Activated naive CD4-positive, alpha-beta T cell treated with anti-CD3 and anti-CD28 coated beads, Interleukin-2, amount 10 ng/mL, durations not matched to agents 7 days and 5 days (primary cell): Measurements from ENCODE around the gene DNAH10.

ENCODE experiments used
- CTCF ChIA-PET: fragments of 350-600 bp; sonication (Branson Sonifier 250); formaldehyde crosslinking; loops from one replicate; lab custom pipeline; 2021; ENCODE audit warnings: antibody characterized with exemption; lab: Charles Lee
- DNase-seq: peaks from one replicate; pipeline ENCODE4 v3.0.0-alpha.2; 2020
- H3K27ac Mint-ChIP-seq: one replicate; pipeline ENCODE4 v1.8.0; 2021; ENCODE audit warnings: mild to moderate bottlenecking, moderate library complexity, mixed read lengths
- H3K27me3 Mint-ChIP-seq: one replicate; pipeline ENCODE4 v1.8.0; 2021; ENCODE audit warnings: mild to moderate bottlenecking, mixed read lengths
- H3K36me3 Mint-ChIP-seq: one replicate; pipeline ENCODE4 v1.8.0; 2021; ENCODE audit warnings: mixed read lengths
- H3K4me1 Mint-ChIP-seq: one replicate; pipeline ENCODE4 v1.8.0; 2021; ENCODE audit warnings: mixed read lengths
- H3K4me3 Mint-ChIP-seq: one replicate; pipeline ENCODE4 v1.8.0; 2021; ENCODE audit warnings: mild to moderate bottlenecking, moderate library complexity, mixed read lengths
- H3K9me3 Mint-ChIP-seq: one replicate; pipeline ENCODE4 v1.8.0; 2021; ENCODE audit warnings: mixed read lengths

Gene DNAH10

GRCh38 chr12:123828120-123828519, 66.0 kb downstream of the DNAH10 start:
- Mint-ChIP-seq H3K27me3 (peaks cover 39% of the 10 kb centered on the region), H3K4me3 (no peak overlapping the region), H3K27ac (no peak overlapping the region), H3K36me3 (no peaks in the 10 kb centered on the region), H3K4me1 (no peaks in the 10 kb centered on the region), H3K9me3 (no peaks in the 10 kb centered on the region)
- CTCF ChIA-PET, result interaction anchor here (1.6 kb wide), 1 partner anchor 15 kb away, joined by 3 read pairs; no protein-coding TSS in a partner anchor
- no peak for DNase-seq

DNA sequence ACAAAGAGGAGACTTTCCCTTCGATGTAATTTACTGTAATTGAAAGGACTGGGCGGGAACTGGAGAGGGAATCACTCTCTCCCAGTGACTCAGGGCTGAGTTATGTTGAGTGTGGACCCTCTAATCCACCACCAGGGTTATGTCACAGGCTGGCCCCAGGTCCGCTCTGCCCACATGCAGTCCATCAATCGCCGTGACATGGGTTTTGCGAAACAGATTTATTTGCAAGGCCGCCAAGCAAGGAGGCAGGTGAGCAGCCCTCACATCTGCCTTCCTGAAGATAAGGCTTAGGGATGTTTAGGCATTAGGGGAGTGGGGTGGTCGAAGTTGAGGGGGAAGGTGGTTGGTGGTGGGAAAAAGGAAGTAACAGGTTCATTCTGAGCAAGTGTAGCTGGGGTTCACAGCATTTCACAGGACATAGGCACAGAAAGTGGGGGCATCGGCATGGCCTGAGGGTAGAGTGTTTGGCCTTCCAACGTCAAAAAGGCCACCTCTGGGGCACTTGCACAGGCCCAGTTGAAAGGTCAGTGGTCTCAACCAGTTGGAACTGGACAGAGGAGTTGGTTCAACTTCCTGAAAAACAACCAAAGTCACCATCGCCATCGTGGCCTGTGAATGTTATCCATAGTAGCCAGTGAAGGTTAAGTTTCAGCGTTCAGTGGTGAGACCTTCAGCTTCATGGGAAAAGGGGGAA, 66.9 kb downstream of the DNAH10 start:
- Mint-ChIP-seq H3K27ac (no peak overlapping the region), H3K4me3 (no peak overlapping the region)

GRCh38 chr12:123829561-123829960, 67.5 kb downstream of the DNAH10 start:
- no peaks in the 10 kb centered on the region for H3K9me3 Mint-ChIP-seq
- no peak for DNase-seq
- H3K27me3 Mint-ChIP-seq, result peaks cover 33% of the 10 kb centered on the region
- H3K36me3 Mint-ChIP-seq, result no peaks in the 10 kb centered on the region
- CTCF ChIA-PET, result no interaction called here
- no peak overlapping the region for H3K4me3 Mint-ChIP-seq
- H3K4me1 Mint-ChIP-seq, result no peaks in the 10 kb centered on the region
- H3K27ac Mint-ChIP-seq, result no peak overlapping the region

More for the DNA sequence above, 66.9 kb downstream of the DNAH10 start:
- H3K9me3 Mint-ChIP-seq, result no peaks in the 10 kb centered on the region
- CTCF ChIA-PET, result interaction anchor here (1.6 kb wide), 1 partner anchor 14 kb away, joined by 3 read pairs; no protein-coding TSS in a partner anchor
- H3K4me1 Mint-ChIP-seq, result no peaks in the 10 kb centered on the region
- DNase-seq, result no peak
- no peaks in the 10 kb centered on the region for H3K36me3 Mint-ChIP-seq
- peaks cover 36% of the 10 kb centered on the region for H3K27me3 Mint-ChIP-seq

- Mint-ChIP-seq H3K9me3 (no peaks in the 10 kb centered on the region), H3K27me3 (peaks cover 23% of the 10 kb centered on the region), H3K4me3 (no peak overlapping the region), H3K4me1 (no peaks in the 10 kb centered on the region), H3K36me3 (no peaks in the 10 kb centered on the region), H3K27ac (no peak overlapping the region)
- CTCF ChIA-PET, result no interaction called here
- DNase-seq, result no peak
Observed at GRCh38 chr12:123830675-123831074, 68.6 kb downstream of the DNAH10 start.

GRCh38 chr12:123832052-123832451, 70.0 kb downstream of the DNAH10 start:
- no peak for DNase-seq
- Mint-ChIP-seq H3K4me1 (no peaks in the 10 kb centered on the region), H3K27me3 (peaks cover 16% of the 10 kb centered on the region), H3K36me3 (no peaks in the 10 kb centered on the region), H3K4me3 (no peak overlapping the region), H3K9me3 (no peaks in the 10 kb centered on the region), H3K27ac (no peak overlapping the region)
- CTCF ChIA-PET, result no interaction called here

DNA sequence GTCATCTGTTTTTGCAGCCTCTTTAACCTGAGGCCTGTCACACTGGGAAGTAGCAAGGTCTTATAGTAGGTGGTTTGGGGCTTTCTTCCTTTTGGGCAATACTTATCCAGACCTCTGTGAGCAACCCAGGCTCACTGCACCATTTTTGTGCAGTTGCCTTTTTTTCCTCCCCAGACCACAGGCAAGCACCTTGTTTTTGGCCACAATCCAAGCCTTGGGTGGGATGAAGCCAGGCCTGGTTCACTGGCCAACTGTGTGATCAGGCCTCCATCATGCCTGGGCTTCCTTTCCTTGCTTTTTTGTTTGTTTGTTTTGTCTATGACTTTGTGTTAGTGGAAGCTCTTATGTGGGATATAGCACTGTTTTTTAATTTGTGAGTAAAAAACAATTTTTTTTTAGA, 71.7 kb downstream of the DNAH10 start:
- H3K27ac Mint-ChIP-seq, result no peak overlapping the region

DNA sequence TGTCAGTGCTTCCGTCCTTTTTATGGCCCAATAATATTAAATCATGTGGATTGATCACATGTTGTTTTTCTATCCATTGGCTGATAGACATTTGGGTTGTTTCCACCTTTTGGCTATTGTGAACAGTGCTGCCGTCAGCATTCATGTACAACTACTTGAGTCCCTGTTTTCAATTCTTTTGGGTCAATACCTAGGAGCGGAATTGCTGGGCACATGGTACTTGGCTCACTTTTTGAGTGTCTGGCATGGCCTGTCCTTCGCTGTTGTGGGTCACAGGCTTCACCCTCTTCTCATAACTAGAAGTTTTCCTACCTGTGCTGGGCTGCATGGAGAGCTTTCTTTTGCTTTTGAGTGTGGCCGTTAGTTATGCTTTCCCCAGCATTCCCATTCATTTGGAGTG, 72.7 kb downstream of the DNAH10 start:
- CTCF ChIA-PET, result no interaction called here
- DNase-seq, result no peak
- H3K36me3 Mint-ChIP-seq, result no peaks in the 10 kb centered on the region
- no peaks in the 10 kb centered on the region for H3K9me3 Mint-ChIP-seq
- H3K27me3 Mint-ChIP-seq, result no peaks in the 10 kb centered on the region
- H3K4me3 Mint-ChIP-seq, result no peak overlapping the region
- H3K4me1 Mint-ChIP-seq, result no peaks in the 10 kb centered on the region
- no peak overlapping the region for H3K27ac Mint-ChIP-seq

More for the DNA sequence above, 71.7 kb downstream of the DNAH10 start:
- H3K4me3 Mint-ChIP-seq, result no peak overlapping the region
- H3K27me3 Mint-ChIP-seq, result peaks cover 4% of the 10 kb centered on the region
- CTCF ChIA-PET, result no interaction called here
- H3K4me1 Mint-ChIP-seq, result no peaks in the 10 kb centered on the region
- no peaks in the 10 kb centered on the region for H3K9me3 Mint-ChIP-seq
- H3K36me3 Mint-ChIP-seq, result no peaks in the 10 kb centered on the region
- DNase-seq, result no peak

DNA sequence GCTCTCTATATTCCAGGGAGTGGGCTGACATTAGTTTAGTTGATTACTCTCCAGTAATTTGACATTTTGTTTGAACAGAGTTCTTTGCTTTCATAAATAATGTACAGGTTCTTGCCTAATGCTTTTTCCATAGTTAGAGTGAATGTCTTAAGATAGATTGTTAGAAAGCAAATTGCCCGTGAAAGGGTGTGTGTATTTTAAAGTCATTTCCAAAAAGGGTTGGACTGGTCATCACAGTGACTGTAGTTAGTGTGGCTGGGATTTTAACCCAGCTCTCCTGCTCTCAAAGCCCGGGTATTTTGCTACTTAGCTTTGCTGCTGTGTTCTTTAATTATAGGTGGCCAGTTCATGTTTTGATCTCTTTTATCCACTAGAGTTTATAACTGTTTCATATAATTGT, 74.2 kb downstream of the DNAH10 start:
- CTCF ChIA-PET, result interaction anchor here (0.8 kb wide), 1 partner anchor 55 kb away, joined by 3 read pairs; no protein-coding TSS in a partner anchor
- Mint-ChIP-seq H3K27ac (no peak overlapping the region), H3K36me3 (no peaks in the 10 kb centered on the region), H3K9me3 (no peaks in the 10 kb centered on the region), H3K4me1 (no peaks in the 10 kb centered on the region), H3K27me3 (no peaks in the 10 kb centered on the region), H3K4me3 (no peak overlapping the region)
- DNase-seq, result no peak

- no peaks in the 10 kb centered on the region for H3K9me3 Mint-ChIP-seq
- CTCF ChIA-PET, result no interaction called here
- no peak overlapping the region for H3K27ac Mint-ChIP-seq
- H3K4me1 Mint-ChIP-seq, result no peaks in the 10 kb centered on the region
- DNase-seq, result no peak
- H3K4me3 Mint-ChIP-seq, result no peak overlapping the region
- H3K36me3 Mint-ChIP-seq, result no peaks in the 10 kb centered on the region
- no peaks in the 10 kb centered on the region for H3K27me3 Mint-ChIP-seq
Observed at GRCh38 chr12:123839826-123840225, 77.7 kb downstream of the DNAH10 start.

DNA sequence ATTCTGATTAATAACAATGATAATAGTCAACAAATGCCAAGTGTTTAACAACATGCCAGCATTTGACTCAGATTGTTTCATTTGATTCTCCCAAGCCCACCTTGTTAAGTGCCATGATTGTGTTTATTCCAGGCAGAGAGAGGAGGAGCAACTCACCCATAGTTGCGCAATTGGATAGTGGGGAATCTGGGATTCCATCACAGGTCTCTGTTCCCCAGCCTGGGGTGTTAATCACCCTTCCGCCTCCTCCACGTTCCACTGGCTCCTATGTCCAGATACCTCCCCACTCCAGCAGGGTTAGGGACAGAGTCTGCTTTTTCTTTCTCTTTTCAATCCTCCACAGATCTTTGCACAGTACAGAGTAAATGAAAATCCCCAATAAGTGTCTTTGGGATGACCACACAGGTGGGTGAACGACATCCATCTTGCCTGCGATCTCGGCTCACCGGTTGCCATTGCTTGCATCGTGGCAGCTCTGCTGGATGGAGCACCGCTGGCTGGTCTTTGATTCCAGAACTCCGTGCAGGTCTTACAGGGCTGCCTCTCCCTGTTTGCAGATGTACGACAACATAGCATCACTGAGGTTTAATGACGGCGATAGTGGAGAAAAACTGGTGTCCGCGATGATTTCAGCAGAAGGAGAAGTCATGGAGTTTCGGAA, 78.8 kb downstream of the DNAH10 start:
- no peak overlapping the region for H3K4me3 Mint-ChIP-seq
- H3K27me3 Mint-ChIP-seq, result no peaks in the 10 kb centered on the region
- no peaks in the 10 kb centered on the region for H3K36me3 Mint-ChIP-seq
- CTCF ChIA-PET, result no interaction called here
- no peak overlapping the region for H3K27ac Mint-ChIP-seq
- DNase-seq, result no peak
- H3K4me1 Mint-ChIP-seq, result no peaks in the 10 kb centered on the region
- no peaks in the 10 kb centered on the region for H3K9me3 Mint-ChIP-seq

GRCh38 chr12:123843912-123844748, 82.0 kb downstream of the DNAH10 start:
- CTCF ChIA-PET, result no interaction called here
- Mint-ChIP-seq H3K27ac (no peak overlapping the region), H3K27me3 (no peaks in the 10 kb centered on the region), H3K4me1 (no peaks in the 10 kb centered on the region), H3K9me3 (no peaks in the 10 kb centered on the region), H3K4me3 (no peak overlapping the region), H3K36me3 (no peaks in the 10 kb centered on the region)
- DNase-seq, result no peak

GRCh38 chr12:123845881-123846280, 83.8 kb downstream of the DNAH10 start:
- no peaks in the 10 kb centered on the region for H3K27me3 Mint-ChIP-seq
- CTCF ChIA-PET, result no interaction called here
- DNase-seq, result no peak
- H3K9me3 Mint-ChIP-seq, result no peaks in the 10 kb centered on the region
- H3K27ac Mint-ChIP-seq, result no peak overlapping the region
- H3K4me3 Mint-ChIP-seq, result no peak overlapping the region
- H3K36me3 Mint-ChIP-seq, result no peaks in the 10 kb centered on the region
- H3K4me1 Mint-ChIP-seq, result no peaks in the 10 kb centered on the region

DNA sequence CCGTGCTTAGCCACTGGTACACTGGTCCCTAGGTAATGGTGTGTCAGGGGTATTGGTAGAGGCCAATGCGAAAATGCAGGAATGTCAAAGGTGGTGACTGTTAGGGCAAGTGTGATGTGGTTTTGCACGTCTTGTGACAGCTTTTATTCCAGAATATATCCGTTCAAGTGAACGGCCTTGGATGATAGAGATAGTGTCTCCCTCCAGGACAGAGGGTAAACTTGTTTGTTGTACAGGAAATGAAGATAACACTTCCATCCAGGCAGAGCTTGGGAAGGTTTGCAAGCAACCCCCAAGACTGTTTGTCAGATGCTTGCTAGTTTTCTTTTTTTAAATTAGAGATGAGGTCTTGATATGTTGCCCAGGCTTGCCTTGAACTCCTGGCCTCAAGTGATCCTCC, 84.2 kb downstream of the DNAH10 start:
- no peaks in the 10 kb centered on the region for H3K9me3 Mint-ChIP-seq
- H3K27me3 Mint-ChIP-seq, result no peaks in the 10 kb centered on the region
- no peaks in the 10 kb centered on the region for H3K36me3 Mint-ChIP-seq
- CTCF ChIA-PET, result no interaction called here
- no peak overlapping the region for H3K4me3 Mint-ChIP-seq
- H3K27ac Mint-ChIP-seq, result no peak overlapping the region
- H3K4me1 Mint-ChIP-seq, result no peaks in the 10 kb centered on the region
- no peak for DNase-seq

- no peak overlapping the region for H3K4me3 Mint-ChIP-seq
- H3K4me1 Mint-ChIP-seq, result no peaks in the 10 kb centered on the region
- H3K36me3 Mint-ChIP-seq, result no peaks in the 10 kb centered on the region
- H3K9me3 Mint-ChIP-seq, result no peaks in the 10 kb centered on the region
- DNase-seq, result no peak
- CTCF ChIA-PET, result no interaction called here
- no peaks in the 10 kb centered on the region for H3K27me3 Mint-ChIP-seq
- H3K27ac Mint-ChIP-seq, result no peak overlapping the region
Observed at GRCh38 chr12:123847019-123847418, 84.9 kb downstream of the DNAH10 start.
